ENCODE data around the gene DTHD1.

The DTHD1 gene

GRCh38 chr4:36281384-36282106 lies at the start of gene DTHD1:
DTHD1 (plus strand) TSS chr4:36281616; CDS start chr4:36281759, 143 bp downstream.
- TF ChIP-seq CTCF (IDR thresholded peaks at IDR 0.05; ENCODE audit: control extremely low read depth, extremely low read depth, low read depth, missing control alignments), result no peak
- DNase-seq (ENCODE audit: extremely low spot score), result no peak
- CTCF ChIA-PET, result interaction anchor here (0.9 to 2.8 kb wide), 5 partner anchors 9 to 29 kb away, joined by 3 to 13 read pairs (median 4); no protein-coding TSS in a partner anchor
- POLR2A ChIA-PET, result interaction anchor here (0.9 kb wide), 1 partner anchor 37 kb away, joined by 4 read pairs; the partner anchor contains the start of gene ARAP2

- DNase-seq (ENCODE audit: extremely low spot score), result no peak
- POLR2A ChIA-PET, result no interaction called here
- CTCF ChIA-PET, result interaction anchor here (1.0 to 1.6 kb wide), 5 partner anchors 7 to 166 kb away, joined by 3 to 4 read pairs (median 3); no protein-coding TSS in a partner anchor
- no peak for TF ChIP-seq CTCF (IDR thresholded peaks at IDR 0.05; ENCODE audit: control extremely low read depth, extremely low read depth, low read depth, missing control alignments)
These were observed 47.7 kb upstream of the DTHD1 start for GRCh38 chr4:36233567-36234266.

- CTCF ChIA-PET, result interaction anchor here (1.0 to 1.9 kb wide), 5 partner anchors 8 to 19 kb away, joined by 3 to 4 read pairs (median 4); partner anchors contain the start of gene ARAP2
- POLR2A ChIA-PET, result no interaction called here
- DNase-seq (ENCODE audit: extremely low spot score), result no peak
- TF ChIP-seq CTCF (IDR thresholded peaks at IDR 0.05; ENCODE audit: control extremely low read depth, extremely low read depth, low read depth, missing control alignments), result no peak
These were observed 46.1 kb upstream of the DTHD1 start for GRCh38 chr4:36235306-36235705.

- no peak for TF ChIP-seq CTCF (IDR thresholded peaks at IDR 0.05; ENCODE audit: control extremely low read depth, extremely low read depth, low read depth, missing control alignments)
- POLR2A ChIA-PET, result no interaction called here
These were observed 45.3 kb upstream of the DTHD1 start for GRCh38 chr4:36236159-36236558.

GRCh38 chr4:36237366-36238313 lies 43.8 kb upstream of the DTHD1 start:
- ChIA-PET POLR2A (no interaction called here), CTCF (interaction anchor here (1.0 kb wide), 1 partner anchor 43 kb away, joined by 3 read pairs; no protein-coding TSS in a partner anchor)
- TF ChIP-seq CTCF (IDR thresholded peaks at IDR 0.05; ENCODE audit: control extremely low read depth, extremely low read depth, low read depth, missing control alignments), result no peak
- DNase-seq (ENCODE audit: extremely low spot score), result no peak

More at GRCh38 chr4:36236159-36236558, 45.3 kb upstream of the DTHD1 start:
- no peak for DNase-seq (ENCODE audit: extremely low spot score)
- CTCF ChIA-PET, result interaction anchor here (1.0 to 1.9 kb wide), 4 partner anchors 8 to 20 kb away, joined by 3 to 4 read pairs (median 4); partner anchors contain the start of gene ARAP2
